ENCODE measurements around the gene PLA2G15.

- no peak for TF ChIP-seq POLR2A (IDR thresholded peaks at IDR 0.05)
- no peak for TF ChIP-seq CTCF (IDR thresholded peaks at IDR 0.05)
Measured at GRCh38 chr16:68247932-68248331, 2.8 kb downstream of the PLA2G15 start.

Measured in gastroesophageal sphincter (tissue), 3 donors.